Activated naive CD8-positive, alpha-beta T cell treated with anti-CD3 and anti-CD28 coated beads for 36 hours (primary cell): Measurements from ENCODE around the gene TENM3. TPM values are rescaled to one million over a fixed set of nuclear protein-coding genes. Genes with fewer than 3 reads are reported as not detected.

Experiments used
- DNase-seq: peaks from one replicate; pipeline ENCODE4 v3.0.0; 2021
- H3K27ac Mint-ChIP-seq: one replicate; pipeline ENCODE4 v1.8.0; 2022; ENCODE audit warnings: mild to moderate bottlenecking, moderate library complexity, mixed read lengths
- H3K27me3 Mint-ChIP-seq: one replicate; pipeline ENCODE4 v1.8.0; 2022; ENCODE audit warnings: mild to moderate bottlenecking, mixed read lengths
- H3K36me3 Mint-ChIP-seq: one replicate; pipeline ENCODE4 v1.8.0; 2021; ENCODE audit warnings: mild to moderate bottlenecking, mixed read lengths
- H3K4me1 Mint-ChIP-seq: one replicate; pipeline ENCODE4 v1.8.0; 2021; ENCODE audit warnings: mixed read lengths
- H3K4me3 Mint-ChIP-seq: one replicate; pipeline ENCODE4 v1.8.0; 2022; ENCODE audit warnings: mild to moderate bottlenecking, moderate library complexity, mixed read lengths
- H3K9me3 Mint-ChIP-seq: one replicate; pipeline ENCODE4 v1.8.0; 2022; ENCODE audit warnings: mixed read lengths
- total RNA-seq, 2 experiments: library from RNA; stranded (reverse); gene quantifications; one replicate each; pipeline ENCODE4 v1.2.3, GENCODE V29; 2021

TENM3 gene
- total RNA-seq, 2 experiments from 2014 or later = not detected

DNA sequence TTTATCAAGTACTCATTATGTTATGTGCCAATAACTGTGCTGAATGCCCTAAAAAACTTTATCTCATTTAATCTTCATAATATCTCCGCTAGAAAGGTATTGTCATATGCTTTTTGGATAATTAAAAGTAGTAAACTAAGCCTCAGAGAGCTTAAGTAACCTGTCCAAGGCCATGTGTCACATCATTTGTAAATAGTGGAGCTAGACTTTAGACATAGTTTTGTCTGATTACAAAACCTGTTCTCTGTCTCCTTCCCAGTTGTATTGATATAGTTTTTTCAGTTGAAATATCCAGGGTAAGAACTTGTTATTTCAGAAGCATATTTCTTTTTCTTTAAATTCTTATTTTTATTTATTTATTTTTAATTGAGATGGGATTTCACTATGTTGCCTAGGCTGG, 66.7 kb downstream of the TENM3 start:
- Mint-ChIP-seq H3K27ac (no peak overlapping the region), H3K4me1 (no peaks in the 10 kb centered on the region), H3K9me3 (peaks cover 7% of the 10 kb centered on the region), H3K4me3 (no peak overlapping the region), H3K27me3 (peaks cover 4% of the 10 kb centered on the region), H3K36me3 (no peaks in the 10 kb centered on the region)
- no peak for DNase-seq

DNA sequence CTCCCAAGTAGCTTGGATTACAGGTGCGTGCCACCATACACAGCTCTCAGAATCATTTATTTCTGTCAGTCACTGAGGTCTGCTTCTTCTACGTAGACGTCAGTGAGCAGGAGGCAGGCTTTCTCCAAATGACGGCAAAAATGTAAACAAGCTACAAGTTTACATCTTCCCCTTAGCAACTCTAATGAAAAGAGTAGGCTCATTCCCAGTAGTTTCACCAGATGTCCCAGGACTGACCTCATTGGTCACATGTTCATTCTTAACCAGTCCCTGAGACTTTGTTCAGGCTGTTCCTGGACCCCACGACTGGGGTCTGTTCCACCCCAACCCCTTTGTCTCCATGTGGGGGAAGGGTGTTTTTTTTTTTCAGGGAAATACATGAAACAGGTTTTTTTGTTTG, 67.1 kb downstream of the TENM3 start:
- H3K27ac Mint-ChIP-seq = no peak overlapping the region
- H3K9me3 Mint-ChIP-seq = peaks cover 8% of the 10 kb centered on the region
- peaks cover 4% of the 10 kb centered on the region for H3K27me3 Mint-ChIP-seq
- no peaks in the 10 kb centered on the region for H3K4me1 Mint-ChIP-seq
- H3K36me3 Mint-ChIP-seq = no peaks in the 10 kb centered on the region
- no peak for DNase-seq
- H3K4me3 Mint-ChIP-seq = no peak overlapping the region

DNA sequence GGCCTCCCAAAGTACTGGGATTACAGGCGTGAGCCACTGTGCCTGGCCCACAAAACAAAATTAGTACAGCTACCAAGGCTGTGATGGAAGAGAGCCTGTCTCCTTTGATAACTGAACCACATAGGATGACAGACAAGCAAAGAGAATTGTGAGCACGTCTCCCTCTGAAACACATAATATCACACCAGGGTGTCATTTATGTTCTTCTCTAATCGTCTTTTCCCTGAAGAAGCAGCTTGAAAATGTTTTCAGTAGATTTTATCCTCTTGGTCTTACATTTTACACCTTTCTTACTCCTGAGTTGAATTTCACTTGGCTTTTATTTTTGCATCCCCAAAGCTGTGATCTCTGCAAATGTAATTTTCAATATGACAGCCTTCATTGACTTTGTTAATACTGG, 67.8 kb downstream of the TENM3 start:
- Mint-ChIP-seq H3K4me3 (no peak overlapping the region), H3K27ac (no peak overlapping the region), H3K4me1 (no peaks in the 10 kb centered on the region), H3K9me3 (peaks cover 13% of the 10 kb centered on the region), H3K36me3 (no peaks in the 10 kb centered on the region), H3K27me3 (peaks cover 4% of the 10 kb centered on the region)
- no peak for DNase-seq

DNA sequence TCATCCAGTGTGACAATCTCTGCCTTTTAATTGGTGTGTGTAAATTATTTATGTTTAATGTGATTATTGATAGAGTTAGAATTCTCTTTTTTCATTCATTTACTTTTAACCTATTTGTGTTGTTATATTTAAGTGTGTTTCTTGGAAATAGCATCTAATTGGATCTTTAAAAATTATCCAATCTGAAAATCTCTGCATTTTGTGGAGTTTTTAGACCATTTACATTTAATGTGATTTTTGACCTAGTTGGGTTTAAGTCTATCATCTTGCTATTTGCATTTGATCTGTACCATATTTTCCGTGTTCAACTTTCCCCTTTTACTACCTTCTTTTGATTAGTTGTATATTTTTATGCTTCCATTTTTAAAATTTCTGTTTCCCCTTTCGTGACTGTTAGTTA, 71.3 kb downstream of the TENM3 start:
- no peaks in the 10 kb centered on the region for H3K4me1 Mint-ChIP-seq
- no peak overlapping the region for H3K4me3 Mint-ChIP-seq
- DNase-seq = no peak
- peaks cover 13% of the 10 kb centered on the region for H3K9me3 Mint-ChIP-seq
- no peak overlapping the region for H3K27ac Mint-ChIP-seq
- H3K36me3 Mint-ChIP-seq = no peaks in the 10 kb centered on the region
- peaks cover 4% of the 10 kb centered on the region for H3K27me3 Mint-ChIP-seq

DNA sequence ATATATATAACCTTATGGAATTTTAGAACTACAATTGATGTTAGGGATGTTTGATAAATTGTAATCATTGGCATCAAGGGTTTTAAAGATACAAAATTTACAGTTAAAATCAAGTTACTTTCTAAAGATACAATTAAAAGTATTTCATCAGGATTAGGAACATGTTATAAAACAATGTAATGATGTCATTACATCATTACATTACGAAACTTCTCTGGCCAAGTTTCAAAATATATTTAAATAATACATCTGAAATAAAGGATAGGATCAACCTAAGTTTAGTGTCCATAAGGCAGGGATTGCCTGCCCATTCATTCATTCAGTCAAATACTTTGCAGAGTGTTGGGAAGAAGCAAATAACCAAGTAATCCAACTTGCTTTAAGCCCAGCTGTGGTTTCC, 75.1 kb downstream of the TENM3 start:
- no peak overlapping the region for H3K4me3 Mint-ChIP-seq
- H3K9me3 Mint-ChIP-seq = peaks cover 13% of the 10 kb centered on the region
- H3K4me1 Mint-ChIP-seq = no peaks in the 10 kb centered on the region
- no peak overlapping the region for H3K27ac Mint-ChIP-seq
- no peaks in the 10 kb centered on the region for H3K27me3 Mint-ChIP-seq
- DNase-seq = no peak
- H3K36me3 Mint-ChIP-seq = no peaks in the 10 kb centered on the region

DNA sequence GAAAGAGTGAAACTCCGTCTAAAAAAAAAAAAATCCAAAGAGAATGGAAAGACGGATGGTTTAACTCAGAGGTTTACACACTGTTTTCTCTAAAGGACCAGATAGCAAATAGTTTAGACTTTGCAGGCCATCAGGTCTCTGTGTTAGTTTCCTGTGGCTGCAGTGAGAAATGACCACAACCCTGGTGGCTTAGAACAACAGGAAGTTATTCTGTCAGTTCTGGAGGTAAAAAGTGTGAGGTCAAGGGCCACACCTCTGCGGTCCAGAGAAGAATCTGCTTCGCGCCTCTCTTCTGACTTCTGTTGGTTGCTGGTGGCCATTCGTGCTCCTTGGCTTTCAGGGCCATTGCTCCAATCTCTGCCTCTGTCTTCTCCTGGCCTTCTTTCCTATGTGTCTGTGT, 76.9 kb downstream of the TENM3 start:
- H3K4me3 Mint-ChIP-seq = no peak overlapping the region
- DNase-seq = no peak
- no peaks in the 10 kb centered on the region for H3K36me3 Mint-ChIP-seq
- H3K9me3 Mint-ChIP-seq = peaks cover 5% of the 10 kb centered on the region
- H3K27ac Mint-ChIP-seq = no peak overlapping the region
- no peaks in the 10 kb centered on the region for H3K27me3 Mint-ChIP-seq
- H3K4me1 Mint-ChIP-seq = no peaks in the 10 kb centered on the region

DNA sequence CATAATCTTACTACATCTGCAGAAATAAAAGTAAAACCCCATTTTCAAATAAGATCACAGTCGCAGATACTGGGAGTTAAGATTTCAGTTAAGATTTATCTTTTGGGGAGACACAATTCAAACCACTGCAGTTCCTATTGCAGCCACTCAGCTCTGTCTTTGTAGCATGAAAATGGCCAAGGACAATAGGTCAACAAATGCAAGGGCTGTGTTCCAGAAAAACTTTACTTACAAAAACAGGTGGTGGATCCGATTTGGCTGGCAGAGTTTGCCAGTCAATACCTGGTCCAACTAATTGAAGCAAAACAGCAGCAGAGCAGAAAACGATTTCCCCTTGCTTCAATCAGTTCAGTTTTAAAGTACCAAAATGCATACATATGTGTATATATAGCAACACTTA, 77.4 kb downstream of the TENM3 start:
- H3K9me3 Mint-ChIP-seq = peaks cover 2% of the 10 kb centered on the region
- no peak overlapping the region for H3K4me3 Mint-ChIP-seq
- DNase-seq = no peak
- no peaks in the 10 kb centered on the region for H3K27me3 Mint-ChIP-seq
- no peaks in the 10 kb centered on the region for H3K36me3 Mint-ChIP-seq
- H3K27ac Mint-ChIP-seq = no peak overlapping the region
- no peaks in the 10 kb centered on the region for H3K4me1 Mint-ChIP-seq

DNA sequence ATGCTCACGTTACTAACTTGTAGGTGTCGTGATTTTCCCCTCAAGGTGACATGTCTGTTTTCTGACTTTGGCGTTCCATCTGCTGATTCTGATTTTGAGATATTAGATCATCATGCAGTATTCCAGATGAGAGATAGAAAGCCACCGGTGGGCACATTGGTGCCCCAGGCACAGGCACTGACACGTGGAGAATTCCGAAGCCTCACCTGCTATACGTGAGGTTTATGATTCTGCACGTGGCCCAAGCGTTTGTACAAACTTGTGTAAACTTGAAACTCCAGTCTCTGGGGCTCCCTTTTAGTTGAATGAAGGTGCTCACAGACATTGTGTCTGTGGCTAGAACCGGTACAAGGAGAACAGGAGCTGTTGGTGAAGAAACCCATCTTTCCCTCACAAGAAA, 81.1 kb downstream of the TENM3 start:
- H3K9me3 Mint-ChIP-seq = no peaks in the 10 kb centered on the region
- no peaks in the 10 kb centered on the region for H3K4me1 Mint-ChIP-seq
- no peaks in the 10 kb centered on the region for H3K36me3 Mint-ChIP-seq
- peaks cover 1% of the 10 kb centered on the region for H3K27me3 Mint-ChIP-seq
- DNase-seq = no peak
- no peak overlapping the region for H3K27ac Mint-ChIP-seq
- no peak overlapping the region for H3K4me3 Mint-ChIP-seq

DNA sequence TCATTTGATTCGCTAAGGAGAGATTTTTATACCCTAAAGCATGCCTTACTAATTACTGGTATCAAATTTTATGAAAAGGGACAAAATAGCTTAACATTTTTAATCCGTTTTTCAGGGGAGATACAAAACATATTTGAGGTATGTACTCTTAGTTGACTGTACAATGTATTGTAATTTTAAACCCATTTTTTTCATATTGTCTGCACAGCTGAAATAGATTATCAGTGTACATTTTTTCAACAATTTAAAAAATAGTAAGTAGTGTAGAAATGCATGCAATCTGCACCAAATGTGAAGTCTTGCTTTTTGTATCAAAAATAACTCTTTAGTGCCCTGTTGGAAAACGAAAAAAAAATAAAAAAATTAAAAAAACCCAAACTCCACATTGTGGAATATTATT, 82.2 kb downstream of the TENM3 start:
- Mint-ChIP-seq H3K9me3 (no peaks in the 10 kb centered on the region), H3K27me3 (peaks cover 4% of the 10 kb centered on the region), H3K27ac (no peak overlapping the region), H3K36me3 (no peaks in the 10 kb centered on the region), H3K4me1 (no peaks in the 10 kb centered on the region), H3K4me3 (no peak overlapping the region)
- DNase-seq = no peak

DNA sequence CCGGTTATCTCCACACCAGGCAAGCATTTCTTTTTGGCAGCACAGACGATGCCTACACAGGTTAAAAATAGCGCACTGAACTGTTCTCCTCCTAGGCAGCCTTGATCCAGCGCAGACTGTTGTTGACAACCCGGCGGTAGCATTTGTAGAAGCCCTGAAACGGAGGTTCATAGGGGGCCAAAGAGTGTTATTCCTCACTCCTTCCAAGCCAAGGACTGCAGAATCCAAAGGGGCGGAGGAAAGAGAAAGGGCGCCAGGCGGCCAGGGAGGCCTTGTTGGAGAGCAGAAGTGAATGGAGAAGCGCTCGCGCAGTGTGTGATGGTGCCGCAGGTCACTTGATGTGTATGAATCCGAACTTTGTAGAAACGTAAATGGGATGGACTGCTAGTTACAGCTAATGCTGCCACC, 82.7 kb downstream of the TENM3 start:
- Mint-ChIP-seq H3K27me3 (peaks cover 7% of the 10 kb centered on the region), H3K36me3 (no peaks in the 10 kb centered on the region), H3K4me3 (no peak overlapping the region), H3K9me3 (no peaks in the 10 kb centered on the region), H3K27ac (no peak overlapping the region), H3K4me1 (no peaks in the 10 kb centered on the region)
- no peak for DNase-seq

DNA sequence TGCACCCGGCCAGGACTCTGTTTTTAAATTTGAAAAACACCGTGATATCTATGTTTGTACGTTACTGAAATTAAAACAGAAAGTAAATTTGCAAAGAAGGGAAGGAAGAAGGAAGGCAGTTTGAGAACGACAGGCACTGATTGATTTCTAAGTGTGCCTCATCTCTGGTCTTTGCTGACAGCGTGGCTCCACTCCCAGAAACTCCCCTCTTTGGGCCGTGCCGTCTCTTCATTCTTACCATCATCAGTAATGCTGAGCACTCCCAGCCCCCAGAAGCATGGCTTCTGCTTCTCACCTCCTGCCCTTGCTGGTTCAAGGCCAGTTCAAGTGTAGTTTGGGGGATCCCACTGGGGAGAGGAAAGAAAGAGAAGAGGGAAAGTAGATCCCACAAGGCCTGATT, 85.3 kb downstream of the TENM3 start:
- DNase-seq = no peak
- Mint-ChIP-seq H3K4me1 (no peaks in the 10 kb centered on the region), H3K4me3 (no peak overlapping the region), H3K9me3 (no peaks in the 10 kb centered on the region), H3K27me3 (peaks cover 8% of the 10 kb centered on the region), H3K27ac (no peak overlapping the region), H3K36me3 (no peaks in the 10 kb centered on the region)

DNA sequence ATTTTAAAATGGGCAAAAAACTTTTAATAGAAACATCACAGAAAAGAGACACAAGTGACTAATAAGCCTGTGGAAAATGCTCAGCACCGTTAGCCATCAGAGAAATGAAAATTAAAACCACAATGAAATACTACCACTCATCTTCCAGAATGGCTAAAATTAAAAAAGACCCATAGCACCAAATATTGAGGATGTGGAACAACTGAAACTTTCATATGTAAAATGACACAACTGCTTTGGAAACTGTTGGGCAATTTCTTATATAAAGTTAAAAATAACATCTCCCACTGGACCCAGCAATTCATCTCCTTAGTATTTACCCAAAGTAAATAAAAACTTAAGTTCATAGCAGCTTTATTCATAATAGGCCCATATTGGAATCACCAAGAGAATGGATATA, 94.2 kb downstream of the TENM3 start:
- H3K27ac Mint-ChIP-seq = no peak overlapping the region
- H3K36me3 Mint-ChIP-seq = no peaks in the 10 kb centered on the region
- no peak overlapping the region for H3K4me3 Mint-ChIP-seq
- no peaks in the 10 kb centered on the region for H3K9me3 Mint-ChIP-seq
- H3K27me3 Mint-ChIP-seq = no peaks in the 10 kb centered on the region
- H3K4me1 Mint-ChIP-seq = no peaks in the 10 kb centered on the region
- no peak for DNase-seq

DNA sequence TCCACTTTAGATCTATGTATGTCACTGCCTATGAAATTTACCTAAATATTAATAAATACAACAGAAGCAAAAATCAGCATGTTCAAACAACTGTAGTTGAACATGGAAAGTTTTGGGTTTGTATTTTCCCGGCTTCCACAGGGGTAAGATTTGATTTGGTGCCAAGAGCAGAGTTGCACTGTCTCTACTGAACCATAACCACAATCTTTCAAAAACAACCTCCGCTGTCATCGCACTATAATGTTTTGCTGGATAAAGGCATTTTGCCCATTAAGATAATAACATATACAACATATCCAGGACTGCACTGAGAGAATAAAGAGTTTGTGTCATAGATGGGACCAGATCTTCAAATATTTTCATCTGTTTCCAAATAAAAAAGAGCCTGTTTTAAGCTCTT, 94.9 kb downstream of the TENM3 start:
- Mint-ChIP-seq H3K27ac (no peak overlapping the region), H3K4me1 (no peaks in the 10 kb centered on the region), H3K36me3 (no peaks in the 10 kb centered on the region), H3K9me3 (no peaks in the 10 kb centered on the region), H3K4me3 (no peak overlapping the region), H3K27me3 (no peaks in the 10 kb centered on the region)
- no peak for DNase-seq

DNA sequence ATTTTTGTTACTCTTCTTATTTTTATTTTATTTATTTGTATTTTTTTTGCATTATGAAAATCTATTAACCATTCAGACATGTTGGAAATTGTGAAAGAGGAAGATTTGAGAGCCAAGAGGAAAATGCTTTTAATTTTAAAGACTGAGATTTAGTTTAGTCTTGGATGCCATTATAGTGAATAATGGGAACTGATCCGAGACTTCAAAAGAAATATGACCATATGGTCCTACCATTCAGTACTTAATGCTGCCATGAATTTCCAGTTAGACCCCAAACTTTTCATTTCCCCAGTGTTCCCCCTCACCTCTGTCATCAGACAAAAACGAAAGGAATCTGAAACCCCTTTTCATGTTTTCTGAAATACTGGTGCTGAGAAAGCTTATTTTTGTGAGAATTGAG, 95.5 kb downstream of the TENM3 start:
- Mint-ChIP-seq H3K27ac (no peak overlapping the region), H3K27me3 (no peaks in the 10 kb centered on the region), H3K4me1 (no peaks in the 10 kb centered on the region), H3K36me3 (no peaks in the 10 kb centered on the region), H3K4me3 (no peak overlapping the region), H3K9me3 (no peaks in the 10 kb centered on the region)
- no peak for DNase-seq

DNA sequence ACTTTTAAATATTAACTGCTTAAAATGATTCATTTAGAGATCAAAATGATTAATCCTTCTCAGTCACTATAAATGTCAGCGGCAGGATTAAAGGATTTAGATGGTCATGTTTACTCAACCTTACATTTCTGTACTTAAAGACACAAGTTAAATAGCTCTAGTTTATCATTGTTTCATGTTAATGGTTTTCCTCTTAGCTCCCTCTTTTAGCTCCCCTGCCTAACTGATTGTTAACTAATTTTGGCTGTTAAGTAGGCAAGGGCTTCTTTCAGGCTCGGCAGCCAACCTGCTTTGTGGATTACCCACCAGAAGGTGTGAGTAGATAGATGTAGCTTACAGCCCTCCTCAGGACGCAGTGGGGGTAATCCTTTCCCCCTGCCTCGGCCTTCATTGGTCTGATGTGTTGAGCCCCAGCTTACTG, 96.0 kb downstream of the TENM3 start:
- no peaks in the 10 kb centered on the region for H3K36me3 Mint-ChIP-seq
- no peak overlapping the region for H3K27ac Mint-ChIP-seq
- DNase-seq = no peak
- no peak overlapping the region for H3K4me3 Mint-ChIP-seq
- no peaks in the 10 kb centered on the region for H3K9me3 Mint-ChIP-seq
- no peaks in the 10 kb centered on the region for H3K4me1 Mint-ChIP-seq
- no peaks in the 10 kb centered on the region for H3K27me3 Mint-ChIP-seq

DNA sequence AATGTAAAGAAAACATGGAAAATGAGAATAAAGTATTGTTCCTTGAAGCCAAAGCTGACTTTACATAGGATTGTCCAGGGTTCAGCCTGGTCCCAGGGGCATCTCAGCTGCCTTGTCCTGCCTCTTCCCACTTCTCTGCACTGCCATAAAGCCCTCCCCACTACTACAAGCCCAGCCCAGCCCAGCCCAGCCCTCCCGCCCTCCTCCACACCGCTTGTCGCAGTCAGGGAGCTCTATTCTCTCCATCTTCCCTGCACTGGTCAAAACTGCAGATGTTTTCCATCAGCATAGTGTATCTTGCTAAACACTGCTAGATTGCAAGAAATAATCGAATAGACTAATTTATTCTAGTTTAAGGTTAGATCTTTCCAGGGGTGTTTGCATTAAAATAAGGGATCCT, 100.3 kb downstream of the TENM3 start:
- Mint-ChIP-seq H3K9me3 (no peaks in the 10 kb centered on the region), H3K27ac (no peak overlapping the region), H3K27me3 (peaks cover 9% of the 10 kb centered on the region), H3K4me3 (no peak overlapping the region), H3K4me1 (no peaks in the 10 kb centered on the region), H3K36me3 (no peaks in the 10 kb centered on the region)
- no peak for DNase-seq

DNA sequence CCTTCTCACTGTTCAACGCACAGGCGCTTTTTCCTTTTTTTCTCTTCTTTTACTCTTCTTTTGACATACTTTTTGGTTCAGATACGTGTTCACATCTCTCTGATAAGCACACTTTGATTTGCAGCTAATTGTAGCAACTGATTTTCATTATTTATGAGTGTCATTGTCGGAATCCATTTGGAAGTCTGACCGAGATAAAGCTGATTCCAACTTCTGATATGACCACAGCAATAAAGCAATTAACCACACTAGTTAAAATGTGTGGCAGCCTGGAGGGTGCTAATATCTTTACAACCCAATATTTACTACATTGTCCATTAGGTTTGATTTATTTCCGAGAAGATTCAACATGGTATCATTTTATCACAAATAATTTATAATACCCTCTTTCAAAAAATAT, 101.8 kb downstream of the TENM3 start:
- no peaks in the 10 kb centered on the region for H3K4me1 Mint-ChIP-seq
- H3K27me3 Mint-ChIP-seq = peaks cover 9% of the 10 kb centered on the region
- DNase-seq = no peak
- no peak overlapping the region for H3K27ac Mint-ChIP-seq
- no peaks in the 10 kb centered on the region for H3K9me3 Mint-ChIP-seq
- no peaks in the 10 kb centered on the region for H3K36me3 Mint-ChIP-seq
- H3K4me3 Mint-ChIP-seq = no peak overlapping the region
